ENCODE measurements around the gene CCDC40. TPM values are rescaled to one million over a fixed set of nuclear protein-coding genes. Genes with fewer than 3 reads are reported as not detected.

Gene CCDC40
- total RNA-seq, 1 experiment from 2014 or later = 16.3 TPM

- TF ChIP-seq, protein P1, sequence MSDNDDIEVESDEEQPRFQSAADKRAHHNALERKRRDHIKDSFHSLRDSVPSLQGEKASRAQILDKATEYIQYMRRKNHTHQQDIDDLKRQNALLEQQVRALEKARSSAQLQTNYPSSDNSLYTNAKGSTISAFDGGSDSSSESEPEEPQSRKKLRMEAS (CRISPR knock-in tag; IDR thresholded peaks at IDR 0.05) = no peak
- no peak for TF ChIP-seq ZNF263 (CRISPR knock-in tag; IDR thresholded peaks at IDR 0.05; ENCODE audit: low read depth)
- TF ChIP-seq SMAD3 (CRISPR knock-in tag; IDR thresholded peaks at IDR 0.05; ENCODE audit: borderline replicate concordance) = no peak
- no peak for TF ChIP-seq TEAD4 (CRISPR knock-in tag; IDR thresholded peaks at IDR 0.05)
- TF ChIP-seq, protein P2, sequence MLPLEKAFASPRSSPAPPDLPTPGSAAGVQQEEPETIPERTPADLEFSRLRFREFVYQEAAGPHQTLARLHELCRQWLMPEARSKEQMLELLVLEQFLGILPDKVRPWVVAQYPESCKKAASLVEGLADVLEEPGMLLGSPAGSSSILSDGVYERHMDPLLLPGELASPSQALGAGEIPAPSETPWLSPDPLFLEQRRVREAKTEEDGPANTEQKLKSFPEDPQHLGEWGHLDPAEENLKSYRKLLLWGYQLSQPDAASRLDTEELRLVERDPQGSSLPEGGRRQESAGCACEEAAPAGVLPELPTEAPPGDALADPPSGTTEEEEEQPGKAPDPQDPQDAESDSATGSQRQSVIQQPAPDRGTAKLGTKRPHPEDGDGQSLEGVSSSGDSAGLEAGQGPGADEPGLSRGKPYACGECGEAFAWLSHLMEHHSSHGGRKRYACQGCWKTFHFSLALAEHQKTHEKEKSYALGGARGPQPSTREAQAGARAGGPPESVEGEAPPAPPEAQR (CRISPR knock-in tag; IDR thresholded peaks at IDR 0.05) = no peak
Observed at GRCh38 chr17:80123791-80124190, 87.3 kb downstream of the CCDC40 start (continued).

DNA sequence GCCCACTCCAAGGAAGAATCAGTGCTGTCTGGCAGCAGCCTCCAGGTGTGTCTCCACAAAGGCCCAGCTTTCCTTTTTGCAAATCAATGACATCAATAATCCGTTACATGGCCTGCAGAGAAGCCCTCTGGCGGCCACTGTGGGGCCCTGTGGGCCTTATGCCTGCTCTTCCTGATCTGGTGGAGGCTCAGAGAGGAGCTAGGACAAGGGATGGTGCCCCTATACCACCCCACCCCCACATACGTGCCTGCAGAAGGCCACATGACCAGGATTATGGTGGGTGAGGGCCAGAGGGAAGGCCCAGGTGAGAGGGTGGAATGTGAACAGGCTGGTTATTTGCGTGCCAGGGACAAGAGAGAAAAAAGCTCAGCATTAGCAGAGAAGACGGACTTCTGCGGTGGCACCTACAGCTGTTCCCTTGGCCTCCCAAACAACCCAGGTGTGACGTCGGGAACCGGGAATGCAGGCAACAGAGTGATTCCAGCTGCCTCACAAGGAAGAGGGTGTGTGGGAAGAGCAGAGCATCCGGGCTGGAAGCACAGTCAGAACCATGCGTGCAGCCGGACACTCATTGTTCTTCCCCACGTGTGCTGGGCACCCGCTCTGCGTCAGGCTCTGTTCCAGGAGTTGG, 88.0 kb downstream of the CCDC40 start:
- TF ChIP-seq, protein P1 (CRISPR knock-in tag; IDR thresholded peaks at IDR 0.05) = peak; percentile 54; the same call in 1 of the 2 replicates
- TF ChIP-seq TEAD4 (CRISPR knock-in tag; IDR thresholded peaks at IDR 0.05) = peak; percentile 81; the same call in 1 of the 2 replicates
- 0 out of 2 replicates have a peak, but pooled peaks have one; percentile 42 for TF ChIP-seq TEAD1 (CRISPR knock-in tag; IDR thresholded peaks at IDR 0.05)
- TF ChIP-seq, protein P3, sequence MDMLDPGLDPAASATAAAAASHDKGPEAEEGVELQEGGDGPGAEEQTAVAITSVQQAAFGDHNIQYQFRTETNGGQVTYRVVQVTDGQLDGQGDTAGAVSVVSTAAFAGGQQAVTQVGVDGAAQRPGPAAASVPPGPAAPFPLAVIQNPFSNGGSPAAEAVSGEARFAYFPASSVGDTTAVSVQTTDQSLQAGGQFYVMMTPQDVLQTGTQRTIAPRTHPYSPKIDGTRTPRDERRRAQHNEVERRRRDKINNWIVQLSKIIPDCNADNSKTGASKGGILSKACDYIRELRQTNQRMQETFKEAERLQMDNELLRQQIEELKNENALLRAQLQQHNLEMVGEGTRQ (CRISPR knock-in tag; IDR thresholded peaks at IDR 0.05) = peak; percentile 83
- no peak for TF ChIP-seq NFATC4 (CRISPR knock-in tag; IDR thresholded peaks at IDR 0.05)
- 0 out of 2 replicates have a peak, but pooled peaks have one; percentile 38 for TF ChIP-seq CREB1 (CRISPR knock-in tag; IDR thresholded peaks at IDR 0.05)
- no peak for TF ChIP-seq SMAD4 (CRISPR knock-in tag; IDR thresholded peaks at IDR 0.05)
- no peak for TF ChIP-seq GABPB1 (CRISPR knock-in tag; IDR thresholded peaks at IDR 0.05)
- 0 out of 2 replicates have a peak, but pooled peaks have one; percentile 51 for TF ChIP-seq ZNF138 (CRISPR knock-in tag; conservative IDR thresholded peaks at IDR 0.05)
- no peak for TF ChIP-seq FOXJ3 (CRISPR knock-in tag; IDR thresholded peaks at IDR 0.05; ENCODE audit: borderline replicate concordance)
- no peak for TF ChIP-seq NR1H2 (CRISPR knock-in tag; IDR thresholded peaks at IDR 0.05)
- TF ChIP-seq, protein P4, sequence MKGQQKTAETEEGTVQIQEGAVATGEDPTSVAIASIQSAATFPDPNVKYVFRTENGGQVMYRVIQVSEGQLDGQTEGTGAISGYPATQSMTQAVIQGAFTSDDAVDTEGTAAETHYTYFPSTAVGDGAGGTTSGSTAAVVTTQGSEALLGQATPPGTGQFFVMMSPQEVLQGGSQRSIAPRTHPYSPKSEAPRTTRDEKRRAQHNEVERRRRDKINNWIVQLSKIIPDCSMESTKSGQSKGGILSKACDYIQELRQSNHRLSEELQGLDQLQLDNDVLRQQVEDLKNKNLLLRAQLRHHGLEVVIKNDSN (CRISPR knock-in tag; IDR thresholded peaks at IDR 0.05) = peak; percentile 86
- TF ChIP-seq ZNF317 (CRISPR knock-in tag; IDR thresholded peaks at IDR 0.05; ENCODE audit: borderline replicate concordance, low read depth) = 0 out of 2 replicates have a peak, but pooled peaks have one; percentile 47
- TF ChIP-seq CTCF (IDR thresholded peaks at IDR 0.05) = 0 out of 2 replicates have a peak, but pooled peaks have one; percentile 28
- 0 out of 2 replicates have a peak, but pooled peaks have one; percentile 36 for TF ChIP-seq NR3C1 (CRISPR knock-in tag; conservative IDR thresholded peaks at IDR 0.05; ENCODE audit: low read depth)
- TF ChIP-seq ZNF281 (CRISPR knock-in tag; IDR thresholded peaks at IDR 0.05) = 0 out of 2 replicates have a peak, but pooled peaks have one; percentile 55
- Mint-ChIP-seq H3K4me1 (peaks cover 23% of the 10 kb centered on the region), H3K36me3 (no peaks in the 10 kb centered on the region), H3K27me3 (ENCODE audit: low read depth) (no peaks in the 10 kb centered on the region), H3K27ac (peak overlapping the region; percentile 67), H3K9me3 (no peaks in the 10 kb centered on the region), H3K4me3 (peak overlapping the region; percentile 21)
- peak; percentile 97 for ATAC-seq
- CTCF ChIA-PET = interaction anchor here (0.6 to 5.4 kb wide), 53 partner anchors 9 to 1027 kb away, joined by 3 to 107 read pairs (median 6); partner anchors contain the start of genes GAA, SGSH and SLC26A11
- DNase-seq (ENCODE audit: low spot score) = peak; percentile 75
- POLR2A ChIA-PET = interaction anchor here (0.5 to 1.7 kb wide), 6 partner anchors 8 to 42 kb away, joined by 3 to 16 read pairs (median 3); partner anchors contain the start of gene GAA

Measured in WTC11 (cell line).